GM18511 (cell line): ENCODE results near the gene SPINT2.

Source experiments
- ATAC-seq: cut with Tn5 transposase; IDR thresholded peaks from one replicate; pipeline ENCODE4 v1.9.1; 2021; ENCODE audit warnings: mild to moderate bottlenecking, moderate library complexity; ENCODE audit not compliant: unreplicated experiment

Gene SPINT2

GRCh38 chr19:38266981-38267597, 2.7 kb downstream of the SPINT2 start:
- ATAC-seq = no peak

GRCh38 chr19:38267761-38268483, 3.5 kb downstream of the SPINT2 start:
- no peak for ATAC-seq

- no peak for ATAC-seq
These were observed 4.2 kb downstream of the SPINT2 start for GRCh38 chr19:38268539-38268938.

- ATAC-seq = no peak
These were observed 6.3 kb downstream of the SPINT2 start for GRCh38 chr19:38270587-38271167.

- ATAC-seq = no peak
These were observed 9.1 kb downstream of the SPINT2 start for GRCh38 chr19:38273499-38273898.

- ATAC-seq = no peak
These were observed 10.4 kb downstream of the SPINT2 start for GRCh38 chr19:38274739-38275138.

- ATAC-seq = no peak
These were observed 12.7 kb downstream of the SPINT2 start for GRCh38 chr19:38276942-38277517.

GRCh38 chr19:38277549-38277948, 13.2 kb downstream of the SPINT2 start:
- no peak for ATAC-seq

GRCh38 chr19:38277969-38278680, 13.8 kb downstream of the SPINT2 start:
- ATAC-seq = no peak

GRCh38 chr19:38278751-38279150, 14.4 kb downstream of the SPINT2 start:
- ATAC-seq = no peak

GRCh38 chr19:38280030-38280921, 15.9 kb downstream of the SPINT2 start:
- no peak for ATAC-seq

- no peak for ATAC-seq
These were observed 17.6 kb downstream of the SPINT2 start for GRCh38 chr19:38281811-38282566.

GRCh38 chr19:38283271-38283670, 18.9 kb downstream of the SPINT2 start:
- ATAC-seq = no peak

- ATAC-seq = no peak
These were observed 20.0 kb downstream of the SPINT2 start for GRCh38 chr19:38284422-38284821.

- ATAC-seq = no peak
These were observed 21.2 kb downstream of the SPINT2 start for GRCh38 chr19:38285567-38285966.

- ATAC-seq = no peak
These were observed 23.2 kb downstream of the SPINT2 start for GRCh38 chr19:38287604-38288003.

- no peak for ATAC-seq
These were observed 23.9 kb downstream of the SPINT2 start for GRCh38 chr19:38288123-38288855.

- no peak for ATAC-seq
These were observed 25.6 kb downstream of the SPINT2 start for GRCh38 chr19:38289955-38290354.

- ATAC-seq = no peak
These were observed 26.3 kb downstream of the SPINT2 start for GRCh38 chr19:38290631-38291147.
